ENCODE results near the gene SNRPD3.
"Not testable (repeated sequence)": the region's sequence is repeated elsewhere in the genome, so short reads cannot be mapped to it uniquely, and the experiment has no call there.

Gene SNRPD3

GRCh38 chr22:24535348-24535747, 20.5 kb upstream of the SNRPD3 start:
- DNase-seq: no peak

DNA sequence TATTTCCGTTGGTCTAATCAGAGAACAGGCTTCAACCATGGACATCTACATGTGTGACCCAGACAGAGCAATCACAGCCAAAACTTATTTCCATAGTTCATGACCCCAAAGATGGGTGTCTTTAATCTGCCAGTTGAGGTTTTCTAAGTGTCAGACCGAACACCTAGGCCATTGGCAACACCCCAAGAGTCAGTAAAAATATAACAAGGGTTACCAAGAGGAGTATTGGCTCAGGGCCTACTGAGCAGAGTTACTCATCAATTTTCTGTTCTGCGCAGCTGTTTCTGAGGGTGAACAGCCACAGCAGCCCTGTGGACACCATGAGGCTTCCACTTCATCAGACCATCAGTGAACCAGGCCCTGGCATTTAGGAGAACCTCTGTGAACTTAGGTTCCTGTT, 19.7 kb upstream of the SNRPD3 start:
- DNase-seq: no peak

DNA sequence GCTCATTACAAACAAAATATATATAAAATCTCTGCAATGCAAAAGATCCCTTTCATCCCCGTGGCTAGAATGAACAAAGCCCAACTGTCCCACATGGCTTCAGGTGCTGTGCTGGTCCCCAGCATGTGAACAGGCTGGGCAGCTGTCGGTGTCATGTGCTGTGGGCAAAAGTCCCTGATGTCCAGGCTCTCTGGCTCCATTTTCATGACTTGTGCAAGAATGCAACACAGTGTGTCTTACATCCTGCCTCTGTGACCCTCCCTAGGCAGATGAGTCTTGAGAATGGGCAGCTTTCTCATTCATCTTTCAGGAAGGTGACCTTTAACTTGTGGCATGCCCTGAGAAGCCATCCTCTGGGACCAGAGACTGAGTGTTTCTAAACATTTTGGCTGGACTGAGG, 15.3 kb upstream of the SNRPD3 start:
- DNase-seq: no peak

- DNase-seq: no peak
These were observed 13.9 kb upstream of the SNRPD3 start for GRCh38 chr22:24541681-24542515.

GRCh38 chr22:24542641-24543040, 13.2 kb upstream of the SNRPD3 start:
- no peak for DNase-seq

- no peak for DNase-seq
These were observed 12.6 kb upstream of the SNRPD3 start for GRCh38 chr22:24543185-24543601.

GRCh38 chr22:24543679-24544243, 12.0 kb upstream of the SNRPD3 start:
- no peak for DNase-seq

- DNase-seq: no peak
These were observed 7.0 kb upstream of the SNRPD3 start for GRCh38 chr22:24548812-24549211.

DNA sequence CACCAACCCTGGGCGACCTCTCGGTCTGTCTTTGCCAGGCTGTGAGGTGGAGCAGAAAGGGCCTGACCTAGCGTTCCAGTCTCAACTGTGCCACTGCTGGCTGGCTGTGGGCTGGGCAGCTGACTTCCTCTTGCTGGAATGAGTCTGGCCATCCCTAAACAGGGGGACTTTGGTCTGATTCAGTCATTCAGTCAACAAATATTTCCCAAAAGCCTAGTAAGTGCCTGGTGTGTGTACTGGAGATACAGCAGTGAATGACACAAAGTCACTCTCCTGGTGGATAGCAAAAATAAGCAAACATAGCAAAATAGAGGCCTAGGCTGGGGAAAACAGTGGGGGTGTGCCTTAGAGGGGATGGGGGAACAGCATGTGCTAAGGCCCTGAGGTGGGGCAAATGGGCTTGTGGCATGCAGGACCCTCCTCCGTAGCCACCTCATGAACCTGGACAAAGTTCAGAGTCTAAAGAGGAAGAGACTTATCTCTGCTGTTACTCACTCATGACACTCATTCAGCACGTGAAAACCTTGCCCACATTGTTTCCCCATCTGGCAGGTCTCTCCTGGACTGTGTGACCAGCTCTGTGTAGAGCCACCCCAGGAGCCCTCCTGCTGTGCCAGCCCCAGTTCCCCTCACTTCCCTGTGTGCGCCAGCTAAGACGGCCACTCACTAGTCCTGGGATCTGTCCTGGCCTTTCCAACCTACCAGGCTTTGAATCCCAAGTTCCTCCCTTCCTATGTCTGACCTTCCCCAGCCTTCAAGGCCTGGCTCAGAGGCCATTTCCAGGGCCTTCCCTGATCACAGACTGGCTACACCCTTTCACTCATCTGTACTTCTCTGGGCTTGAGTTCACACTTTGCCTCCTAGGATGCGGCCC, 5.5 kb upstream of the SNRPD3 start:
- DNase-seq: no peak

- no peak for DNase-seq
These were observed 4.8 kb upstream of the SNRPD3 start for GRCh38 chr22:24550902-24551435.

GRCh38 chr22:24552503-24553286, 3.1 kb upstream of the SNRPD3 start:
- not testable (repeated sequence) for DNase-seq

DNA sequence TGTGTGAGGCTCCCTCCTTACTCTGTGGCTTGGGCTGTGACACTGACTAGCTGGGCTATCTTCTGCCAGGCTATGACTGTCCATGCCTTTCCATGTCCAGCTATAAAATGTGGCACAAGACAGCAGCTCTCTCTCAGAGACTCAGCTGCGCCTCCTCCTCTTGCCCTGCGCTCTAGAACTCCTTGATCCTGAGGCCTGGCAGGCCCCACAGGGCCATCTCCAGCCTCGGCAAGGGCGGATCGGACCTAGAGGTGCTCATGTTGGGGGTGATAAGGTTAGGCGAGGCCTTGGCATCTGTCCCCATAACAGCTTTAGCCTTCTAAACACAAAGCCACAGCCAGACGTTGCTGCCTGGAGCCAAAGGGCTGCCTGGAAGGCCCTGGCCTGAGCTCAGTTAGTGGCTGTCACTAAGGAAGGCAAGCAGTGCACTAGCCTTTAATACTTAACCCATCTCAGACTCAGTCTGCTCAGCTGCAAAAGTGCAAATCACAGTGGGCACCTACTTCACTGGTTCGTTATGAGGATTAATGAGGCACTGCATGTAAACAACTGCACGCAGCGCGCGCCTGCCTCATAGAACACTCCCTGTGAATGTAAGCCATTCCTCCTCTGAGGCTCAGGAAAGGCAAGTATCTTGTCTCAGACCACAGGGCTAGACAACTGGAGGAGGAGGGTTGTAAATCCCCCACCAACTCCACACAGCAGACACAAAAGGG, 2.0 kb upstream of the SNRPD3 start:
- DNase-seq: no peak

DNA sequence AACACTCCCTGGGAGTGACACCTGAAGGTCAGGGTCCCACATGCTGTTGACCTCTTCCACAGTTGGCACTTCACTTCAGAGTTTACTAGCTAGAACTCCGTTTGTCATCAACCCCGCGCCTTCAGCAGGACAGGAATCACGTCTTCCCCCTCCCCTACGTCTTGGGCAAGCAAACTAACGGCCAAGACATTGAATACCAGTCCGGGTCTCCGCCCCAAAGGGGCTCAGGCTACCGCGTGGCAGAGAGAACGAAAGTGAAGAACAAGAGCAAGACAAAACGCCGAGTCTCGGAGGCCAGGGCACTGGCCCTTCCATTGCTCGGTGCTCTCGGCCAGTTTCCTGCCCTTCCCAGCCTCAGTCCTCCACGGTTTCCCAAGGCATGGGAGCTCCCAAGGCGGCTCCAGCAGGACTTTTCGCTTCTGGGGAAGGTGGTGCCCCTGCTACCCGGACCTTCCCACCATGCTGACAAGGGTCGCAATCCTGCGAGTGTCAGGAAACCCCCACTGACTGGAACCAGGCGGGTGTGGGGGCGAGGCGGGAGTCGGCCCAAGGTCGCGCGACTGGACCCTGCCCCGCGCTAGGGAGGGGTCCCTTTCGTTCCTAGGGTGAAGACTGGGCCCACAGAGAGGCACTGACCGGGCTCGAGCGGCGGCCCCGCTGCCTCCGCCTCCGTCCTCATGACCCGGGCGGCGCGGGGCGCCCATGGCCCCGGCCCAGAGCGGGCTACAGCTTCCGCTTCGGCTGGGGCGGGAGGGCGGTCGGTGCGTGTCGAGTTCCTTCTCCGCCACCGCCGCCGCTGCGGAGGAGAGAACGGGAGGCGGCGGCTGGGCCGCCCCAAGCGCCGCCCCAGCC, 1.3 kb upstream of the SNRPD3 start, which contains the start of gene GUCD1:
Gene GUCD1 (minus strand): TSS at position 826 of the 852 bp plus-strand sequence. CDS start 147 bp downstream, at position 679.
- DNase-seq: no peak

DNA sequence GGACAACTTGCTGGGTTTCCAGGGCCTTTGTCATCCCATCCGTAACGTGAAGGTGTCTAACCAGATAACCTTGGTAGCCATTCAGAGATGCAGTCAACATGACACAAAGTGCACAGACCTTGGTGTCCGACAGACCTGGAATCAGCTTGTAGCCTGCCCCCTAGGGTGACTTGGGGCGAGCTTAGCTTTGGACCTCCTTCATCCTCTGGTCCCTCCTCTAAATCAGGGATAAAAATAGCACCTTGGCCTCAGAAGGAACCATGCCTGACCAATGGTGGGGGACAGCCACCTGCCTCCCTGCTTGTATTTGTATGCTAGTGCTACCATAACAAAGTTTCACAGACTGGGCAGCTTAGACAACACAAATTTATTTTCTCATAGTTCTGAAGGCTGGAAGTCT, 3.7 kb downstream of the SNRPD3 start:
- no peak for DNase-seq

DNA sequence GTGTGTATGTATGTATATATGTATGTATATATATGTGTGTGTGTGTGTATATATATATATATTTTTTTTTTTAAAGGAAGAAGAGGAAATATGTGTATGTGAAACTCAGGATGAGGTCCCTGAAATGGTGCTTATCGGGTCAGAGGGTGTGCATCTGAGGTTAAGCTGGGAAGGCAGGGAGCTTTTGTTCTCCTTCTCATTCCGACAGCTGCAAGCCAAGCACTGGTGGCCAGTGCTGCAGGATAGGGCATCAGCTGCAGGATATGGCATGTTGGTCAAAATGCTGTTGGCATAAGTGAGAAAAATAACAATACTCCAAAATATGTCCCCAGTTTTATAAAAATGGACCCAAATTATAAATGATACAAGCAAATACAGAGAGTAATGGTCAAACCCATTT, 7.4 kb downstream of the SNRPD3 start:
- DNase-seq: no peak

GRCh38 chr22:24564376-24565058, 8.7 kb downstream of the SNRPD3 start:
- DNase-seq: no peak

- DNase-seq: no peak
These were observed 9.3 kb downstream of the SNRPD3 start for GRCh38 chr22:24565077-24565476.

DNA sequence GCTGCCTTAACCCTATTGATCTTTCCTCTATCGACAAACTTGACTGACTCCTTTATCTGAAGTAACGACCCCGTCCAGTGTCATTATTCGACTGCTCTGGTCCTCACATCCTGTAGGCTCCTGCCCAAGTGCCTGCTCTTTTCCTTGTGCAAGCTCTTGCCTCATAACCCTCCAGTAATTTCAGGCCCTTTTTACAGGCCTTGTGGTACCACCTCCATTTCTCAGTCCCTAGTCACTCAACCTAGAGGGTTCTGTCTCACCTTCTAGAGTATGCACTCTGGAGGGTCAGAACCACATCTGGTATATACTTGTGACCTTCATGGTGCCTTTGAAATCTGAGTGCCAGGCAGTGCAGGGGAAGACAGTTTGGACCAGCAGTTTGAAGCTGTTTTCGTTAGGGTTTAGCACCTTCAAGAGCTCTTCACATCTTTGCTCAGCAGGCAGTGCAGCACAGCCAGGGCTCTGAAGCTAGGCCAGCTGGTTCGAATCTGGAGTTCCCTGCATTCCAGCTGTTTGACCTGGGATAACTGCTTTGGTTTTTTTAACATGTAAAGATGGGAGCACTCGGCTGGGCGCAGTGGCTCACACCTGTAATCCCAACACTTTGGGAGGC, 11.2 kb downstream of the SNRPD3 start:
- no peak for DNase-seq

- no peak for DNase-seq
These were observed 11.9 kb downstream of the SNRPD3 start for GRCh38 chr22:24567668-24568067.

DNA sequence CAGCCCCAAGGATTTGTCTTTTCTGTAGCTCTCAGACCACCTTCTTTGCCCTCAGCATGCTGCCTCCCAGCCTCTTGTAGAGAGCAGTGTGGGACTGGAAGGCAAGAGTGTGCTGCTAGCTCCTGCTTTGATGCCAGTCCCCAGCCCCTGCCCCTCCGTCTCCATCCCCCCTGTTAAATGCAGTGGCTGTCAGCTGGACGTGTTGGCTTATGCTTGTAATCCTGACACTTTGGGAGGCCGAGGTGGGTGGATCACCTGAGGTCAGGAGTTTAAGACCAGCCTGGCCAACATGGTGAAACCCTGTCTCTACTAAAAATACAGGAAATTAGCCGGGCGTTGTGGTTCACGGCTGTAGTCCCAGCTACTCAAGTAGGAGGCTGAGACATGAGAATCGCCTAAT, 15.5 kb downstream of the SNRPD3 start:
- DNase-seq: no peak
